ENCODE data around the gene CACNA1C.

GRCh38 chr12:2641207-2641606, 588.4 kb downstream of the CACNA1C start:
- TF ChIP-seq POLR2A (IDR thresholded peaks at IDR 0.05) (no peak), CTCF (IDR thresholded peaks at IDR 0.05) (no peak)
